Astrocyte (in vitro differentiated cells and primary cell): Measurements from ENCODE around the gene INPP5K. TPM values are rescaled to one million over a fixed set of nuclear protein-coding genes. Genes with fewer than 3 reads are reported as not detected.

ENCODE experiments used
- DNase-seq: peaks from one replicate; pipeline ENCODE4 v3.0.0-alpha.2; 2010; ENCODE audit warnings: low read depth
- FAIRE-seq: peaks from 2 replicates; lab custom pipeline; 2011; peaks lifted over from hg19 to GRCh38; lab: Jason Lieb, UNC
- H2AFZ ChIP-seq: 2 replicates; pipeline ENCODE4 v1.6.0; 2012; ENCODE audit warnings: low read depth, low read length, inconsistent platforms
- H3K27ac ChIP-seq: 2 replicates; pipeline ENCODE4 v1.5.1; 2011; ENCODE audit warnings: low read depth, low read length, inconsistent platforms
- H3K27me3 ChIP-seq: 2 replicates; pipeline ENCODE4 v1.6.0; 2011; ENCODE audit warnings: low read length, inconsistent platforms; ENCODE audit not compliant: insufficient read depth
- H3K36me3 ChIP-seq: 2 replicates; pipeline ENCODE4 v1.5.1; 2011; ENCODE audit warnings: low read length, inconsistent platforms; ENCODE audit not compliant: insufficient read depth
- H3K4me1 ChIP-seq: 2 replicates; pipeline ENCODE4 v1.5.1; 2011; ENCODE audit warnings: low read length, inconsistent platforms; ENCODE audit not compliant: insufficient read depth
- H3K4me2 ChIP-seq: 2 replicates; pipeline ENCODE4 v1.6.0; 2012; ENCODE audit warnings: low read length, inconsistent platforms
- H3K4me3 ChIP-seq: 2 replicates; pipeline ENCODE4 v1.5.1; 2011; ENCODE audit warnings: low read depth, mild to moderate bottlenecking, low read length, inconsistent platforms; ENCODE audit not compliant: insufficient read depth
- H3K79me2 ChIP-seq: 2 replicates; pipeline ENCODE4 v1.6.0; 2012; ENCODE audit warnings: mild to moderate bottlenecking, low read length, inconsistent platforms; ENCODE audit not compliant: insufficient read depth
- H3K9ac ChIP-seq: 2 replicates; pipeline ENCODE4 v1.6.0; 2012; ENCODE audit warnings: mild to moderate bottlenecking, low read length, inconsistent platforms
- H3K9me3 ChIP-seq: 2 replicates; pipeline ENCODE4 v1.5.1; 2012; ENCODE audit warnings: low read depth, mild to moderate bottlenecking, low read length, inconsistent platforms; ENCODE audit not compliant: insufficient read depth
- H4K20me1 ChIP-seq: 2 replicates; pipeline ENCODE4 v1.6.0; 2012; ENCODE audit warnings: low read length, inconsistent platforms; ENCODE audit not compliant: insufficient read depth
- H3K27ac Mint-ChIP-seq: one replicate; pipeline ENCODE4 v1.8.0; 2021; ENCODE audit warnings: mild to moderate bottlenecking, mixed read lengths; ENCODE audit not compliant: unreplicated experiment
- H3K27me3 Mint-ChIP-seq: one replicate; pipeline ENCODE4 v1.8.0; 2021; ENCODE audit warnings: low read depth, mixed read lengths; ENCODE audit not compliant: unreplicated experiment
- H3K36me3 Mint-ChIP-seq: one replicate; pipeline ENCODE4 v1.8.0; 2021; ENCODE audit warnings: low read depth, mixed read lengths; ENCODE audit not compliant: unreplicated experiment
- H3K4me1 Mint-ChIP-seq: one replicate; pipeline ENCODE4 v1.8.0; 2021; ENCODE audit warnings: low read depth, mixed read lengths; ENCODE audit not compliant: unreplicated experiment
- H3K4me3 Mint-ChIP-seq: one replicate; pipeline ENCODE4 v1.8.0; 2021; ENCODE audit warnings: mild to moderate bottlenecking, moderate library complexity, mixed read lengths; ENCODE audit not compliant: unreplicated experiment
- H3K9me3 Mint-ChIP-seq: one replicate; pipeline ENCODE4 v1.8.0; 2021; ENCODE audit warnings: mild to moderate bottlenecking, mixed read lengths; ENCODE audit not compliant: unreplicated experiment
- CTCF ChIP-seq: IDR thresholded peaks from 2 replicates; pipeline ENCODE4 v1.5.1; 2011; ENCODE audit warnings: low read depth, mild to moderate bottlenecking, inconsistent platforms, low read length, moderate library complexity; ENCODE audit not compliant: insufficient read depth
- EZH2 ChIP-seq: IDR thresholded peaks from 2 replicates; pipeline ENCODE4 v1.6.1; 2012; ENCODE audit warnings: mild to moderate bottlenecking, low read length, inconsistent platforms; ENCODE audit not compliant: insufficient read depth
- total RNA-seq: library from RNA; stranded (reverse); gene quantifications from 2 replicates; pipeline ENCODE4 v1.2.1, GENCODE V29; 2021

Gene INPP5K
- total RNA-seq, 1 donor from 2014 or later: 26.7 TPM

DNA sequence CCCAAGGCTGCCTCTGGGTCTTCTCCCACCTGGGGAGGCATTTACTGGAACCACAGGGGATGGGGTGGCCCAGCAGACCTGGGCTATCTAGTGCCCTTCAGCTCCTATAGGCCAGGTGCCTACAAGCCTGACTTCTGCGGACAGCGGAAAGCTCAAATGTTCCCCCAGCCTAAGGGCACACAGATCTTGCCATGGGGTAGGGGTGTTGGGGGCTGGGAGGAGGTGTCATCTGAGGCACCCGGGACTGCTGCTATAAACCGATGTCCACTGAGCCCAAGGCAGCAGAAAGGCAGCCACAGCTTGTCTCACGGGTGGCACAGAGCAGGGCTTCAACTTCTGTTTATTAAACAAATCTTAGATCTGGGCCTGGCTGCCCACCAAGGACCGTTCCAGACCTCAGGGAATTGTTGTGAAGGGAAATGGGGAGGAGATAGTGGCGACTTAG, 27.6 kb downstream of the INPP5K start:
- FAIRE-seq (no peak), DNase-seq (no peak)
- Histone ChIP-seq H3K4me3 (peak overlapping the region; percentile 21), H3K9me3 (no peaks in the 10 kb centered on the region), H3K9ac (peak overlapping the region; percentile 60), H3K79me2 (peaks cover 35% of the 10 kb centered on the region), H2AFZ (no peak overlapping the region), H3K36me3 (no peaks in the 10 kb centered on the region), H3K4me2 (peak overlapping the region; percentile 80), H3K27ac (peak overlapping the region; percentile 67), H3K4me1 (peaks cover 37% of the 10 kb centered on the region), H4K20me1 (peaks cover 10% of the 10 kb centered on the region), H3K27me3 (no peaks in the 10 kb centered on the region)
- Mint-ChIP-seq H3K4me1 (peaks cover 15% of the 10 kb centered on the region), H3K36me3 (no peaks in the 10 kb centered on the region), H3K9me3 (no peaks in the 10 kb centered on the region), H3K27me3 (no peaks in the 10 kb centered on the region), H3K4me3 (peak overlapping the region; percentile 64), H3K27ac (peak overlapping the region; percentile 96)
- no peak for TF ChIP-seq EZH2
- TF ChIP-seq CTCF: no peak

GRCh38 chr17:1487939-1488825, 28.2 kb downstream of the INPP5K start:
- H3K4me1 Mint-ChIP-seq: peaks cover 15% of the 10 kb centered on the region

More at GRCh38 chr17:1487939-1488825, 28.2 kb downstream of the INPP5K start:
- peaks cover 35% of the 10 kb centered on the region for H3K79me2 ChIP-seq
- H3K9me3 Mint-ChIP-seq: no peaks in the 10 kb centered on the region
- peak overlapping the region; percentile 44 for H2AFZ ChIP-seq
- TF ChIP-seq CTCF (no peak), EZH2 (no peak)
- peak overlapping the region; percentile 21 for H3K4me3 ChIP-seq
- H3K9ac ChIP-seq: peak overlapping the region; percentile 61
- no peaks in the 10 kb centered on the region for H3K27me3 ChIP-seq
- peak overlapping the region; percentile 80 for H3K4me2 ChIP-seq
- H4K20me1 ChIP-seq: peaks cover 13% of the 10 kb centered on the region
- peak overlapping the region; percentile 96 for H3K27ac Mint-ChIP-seq
- no peaks in the 10 kb centered on the region for H3K9me3 ChIP-seq
- H3K4me3 Mint-ChIP-seq: peak overlapping the region; percentile 64
- no peak for FAIRE-seq
- peaks cover 37% of the 10 kb centered on the region for H3K4me1 ChIP-seq
- no peaks in the 10 kb centered on the region for H3K27me3 Mint-ChIP-seq
- peaks cover 3% of the 10 kb centered on the region for H3K36me3 Mint-ChIP-seq
- H3K36me3 ChIP-seq: no peaks in the 10 kb centered on the region
- peak overlapping the region; percentile 67 for H3K27ac ChIP-seq
- DNase-seq: peak; percentile 66
